Tibial nerve (tissue), 3 donors: Measurements from ENCODE around the gene STAB2.

ENCODE experiments used
- CTCF ChIP-seq, 5 experiments: fragments of 200-600 bp in 3 of 5; fragments of 450-650 bp in 2 of 5; sonication (generic) in 3 of 5; IDR thresholded peaks; one replicate each; pipeline ENCODE4 v1.5.1; 2016 to 2019; ENCODE audit warnings: antibody characterized with exemption in 5 of 5, mild to moderate bottlenecking in 3 of 5, moderate library complexity in 2 of 5
- POLR2A ChIP-seq, 2 donors: fragments of 450-650 bp; IDR thresholded peaks; one replicate each; pipeline ENCODE4 v1.6.1; 2017; ENCODE audit warnings: antibody characterized with exemption in 2 of 2, mild to moderate bottlenecking in 2 of 2, moderate library complexity in 2 of 2

- TF ChIP-seq CTCF (IDR thresholded peaks at IDR 0.05), result no peak
- TF ChIP-seq POLR2A (IDR thresholded peaks at IDR 0.05), result no peak
Observed at GRCh38 chr12:103580026-103580425, 7.0 kb upstream of the STAB2 start.
